Measurements from ENCODE around the gene ORMDL1.

GRCh38 chr2:189772212-189772611, 11.9 kb downstream of the ORMDL1 start:
- TF ChIP-seq CTCF (conservative IDR thresholded peaks at IDR 0.05; ENCODE audit: low read depth, low read length) (no peak), EZH2 (IDR thresholded peaks at IDR 0.05; ENCODE audit: borderline replicate concordance, low read depth, low read length, poor library complexity, severe bottlenecking) (no peak)

All from A673 (cell line).